Activated CD4-positive, alpha-beta memory T cell treated with anti-CD3 and anti-CD28 coated beads, Interleukin-2, amount 10 ng/mL, durations not matched to agents 7 days and 5 days (primary cell): ENCODE data around the gene NTN1. TPM values are rescaled to one million over a fixed set of nuclear protein-coding genes. Genes with fewer than 3 reads are reported as not detected.

ENCODE experiments used
- CTCF ChIA-PET: fragments of 350-600 bp; sonication (Branson Sonifier 250); formaldehyde crosslinking; loops from one replicate; lab custom pipeline; 2021; ENCODE audit warnings: antibody characterized with exemption, inconsistent platforms; lab: Charles Lee
- POLR2A ChIA-PET: fragments of 350-600 bp; sonication (Branson Sonifier 250); formaldehyde crosslinking; loops from one replicate; lab custom pipeline; 2021; ENCODE audit warnings: antibody characterized with exemption; lab: Charles Lee
- DNase-seq: peaks from one replicate; pipeline ENCODE4 v3.0.0-alpha.2; 2020
- H3K27ac Mint-ChIP-seq: one replicate; pipeline ENCODE4 v1.8.0; 2021; ENCODE audit warnings: mild to moderate bottlenecking, mixed read lengths
- H3K27me3 Mint-ChIP-seq: one replicate; pipeline ENCODE4 v1.8.0; 2021; ENCODE audit warnings: mixed read lengths
- H3K36me3 Mint-ChIP-seq: one replicate; pipeline ENCODE4 v1.8.0; 2021; ENCODE audit warnings: low read depth, mixed read lengths
- H3K4me1 Mint-ChIP-seq: one replicate; pipeline ENCODE4 v1.8.0; 2021; ENCODE audit warnings: mixed read lengths
- H3K4me3 Mint-ChIP-seq: one replicate; pipeline ENCODE4 v1.8.0; 2021; ENCODE audit warnings: mild to moderate bottlenecking, mixed read lengths
- H3K9me3 Mint-ChIP-seq: one replicate; pipeline ENCODE4 v1.8.0; 2021; ENCODE audit warnings: mixed read lengths
- total RNA-seq, 2 experiments: library from RNA; stranded (reverse); gene quantifications; one replicate each; pipeline ENCODE4 v1.2.3, GENCODE V29; 2021

The NTN1 gene
- total RNA-seq, 2 experiments from 2014 or later = not detected

DNA sequence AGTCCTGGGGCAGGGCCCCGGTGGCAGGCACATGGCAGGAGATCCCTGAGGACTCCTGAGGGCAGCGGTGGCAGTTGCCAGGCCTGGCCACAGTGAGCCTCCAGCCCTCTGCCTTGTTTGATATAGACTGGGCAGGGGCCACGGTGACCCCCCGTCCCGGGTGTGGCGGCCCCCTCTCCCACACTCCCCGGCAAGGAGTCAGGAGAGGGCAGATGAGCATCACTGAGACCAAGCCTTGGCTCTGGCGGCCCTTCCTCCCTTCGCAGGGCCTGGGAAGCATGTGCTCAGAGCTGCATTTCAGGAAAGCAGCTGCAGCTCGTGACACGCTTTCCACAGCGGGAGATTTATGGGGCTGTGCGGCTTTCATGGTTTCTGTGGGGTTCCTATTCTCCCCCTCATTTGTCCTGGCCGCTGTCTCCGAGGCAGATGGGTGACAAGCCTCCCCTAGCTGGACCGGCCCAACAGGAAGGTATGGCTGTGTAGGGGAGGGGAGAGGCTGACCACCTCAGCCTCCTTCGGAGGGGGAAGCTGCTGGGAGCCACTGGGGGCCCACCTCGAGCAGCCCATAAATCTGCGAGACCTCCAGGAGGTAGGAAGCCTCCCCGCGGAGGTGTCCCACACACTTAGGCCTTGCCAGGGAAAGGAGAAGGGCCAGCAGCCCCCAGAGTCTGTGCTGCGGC lies 211.4 kb downstream of the NTN1 start:
- peaks cover 2% of the 10 kb centered on the region for H3K9me3 Mint-ChIP-seq
- no peak overlapping the region for H3K27ac Mint-ChIP-seq
- POLR2A ChIA-PET = no interaction called here
- H3K4me3 Mint-ChIP-seq = no peak overlapping the region
- H3K27me3 Mint-ChIP-seq = no peaks in the 10 kb centered on the region
- no peak for DNase-seq
- no peaks in the 10 kb centered on the region for H3K4me1 Mint-ChIP-seq
- CTCF ChIA-PET = no interaction called here
- no peaks in the 10 kb centered on the region for H3K36me3 Mint-ChIP-seq

DNA sequence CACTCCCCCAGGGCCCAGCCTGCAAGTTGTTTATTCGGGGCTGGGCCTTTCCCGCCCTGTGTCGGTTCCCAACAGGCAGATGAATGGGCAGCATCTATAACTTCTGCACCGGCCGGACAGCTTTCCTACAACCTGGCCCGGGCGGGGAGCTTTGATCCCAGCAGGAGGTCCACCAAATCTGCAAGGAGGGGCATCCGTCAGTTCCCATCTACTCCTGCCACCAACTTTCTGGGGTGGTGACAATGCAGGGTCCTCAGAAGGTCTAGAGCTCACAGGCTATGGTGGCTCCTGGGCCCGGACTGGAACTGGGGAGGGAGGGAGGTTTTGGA lies 211.9 kb downstream of the NTN1 start:
- no peak overlapping the region for H3K4me3 Mint-ChIP-seq
- ChIA-PET POLR2A (no interaction called here), CTCF (no interaction called here)
- DNase-seq = no peak
- H3K36me3 Mint-ChIP-seq = no peaks in the 10 kb centered on the region
- H3K27me3 Mint-ChIP-seq = no peaks in the 10 kb centered on the region
- H3K9me3 Mint-ChIP-seq = peaks cover 2% of the 10 kb centered on the region
- H3K27ac Mint-ChIP-seq = no peak overlapping the region
- no peaks in the 10 kb centered on the region for H3K4me1 Mint-ChIP-seq

DNA sequence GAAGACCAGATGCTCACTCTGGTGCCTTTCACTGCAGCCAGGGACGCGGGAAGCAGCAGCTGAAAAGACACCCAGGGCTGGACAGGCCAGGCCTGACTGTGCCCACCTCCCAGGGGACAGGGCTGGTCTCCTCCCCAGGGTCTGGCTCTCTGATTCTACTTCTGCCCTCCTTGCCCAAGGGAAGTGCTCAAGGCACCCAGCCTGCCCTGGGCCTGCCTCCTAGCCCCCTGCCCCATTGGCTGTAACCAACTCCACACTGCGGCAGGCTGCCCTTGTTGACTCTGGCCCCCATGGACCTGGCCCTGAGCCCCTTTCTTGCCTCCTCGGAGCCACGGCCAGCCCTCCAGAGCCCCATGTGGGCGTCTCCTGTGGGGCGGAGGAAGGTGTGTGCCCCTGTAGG lies 212.5 kb downstream of the NTN1 start:
- peaks cover 2% of the 10 kb centered on the region for H3K27me3 Mint-ChIP-seq
- no peaks in the 10 kb centered on the region for H3K36me3 Mint-ChIP-seq
- H3K4me1 Mint-ChIP-seq = peaks cover 1% of the 10 kb centered on the region
- CTCF ChIA-PET = no interaction called here
- POLR2A ChIA-PET = no interaction called here
- no peak overlapping the region for H3K27ac Mint-ChIP-seq
- H3K9me3 Mint-ChIP-seq = peaks cover 2% of the 10 kb centered on the region
- no peak for DNase-seq
- no peak overlapping the region for H3K4me3 Mint-ChIP-seq

DNA sequence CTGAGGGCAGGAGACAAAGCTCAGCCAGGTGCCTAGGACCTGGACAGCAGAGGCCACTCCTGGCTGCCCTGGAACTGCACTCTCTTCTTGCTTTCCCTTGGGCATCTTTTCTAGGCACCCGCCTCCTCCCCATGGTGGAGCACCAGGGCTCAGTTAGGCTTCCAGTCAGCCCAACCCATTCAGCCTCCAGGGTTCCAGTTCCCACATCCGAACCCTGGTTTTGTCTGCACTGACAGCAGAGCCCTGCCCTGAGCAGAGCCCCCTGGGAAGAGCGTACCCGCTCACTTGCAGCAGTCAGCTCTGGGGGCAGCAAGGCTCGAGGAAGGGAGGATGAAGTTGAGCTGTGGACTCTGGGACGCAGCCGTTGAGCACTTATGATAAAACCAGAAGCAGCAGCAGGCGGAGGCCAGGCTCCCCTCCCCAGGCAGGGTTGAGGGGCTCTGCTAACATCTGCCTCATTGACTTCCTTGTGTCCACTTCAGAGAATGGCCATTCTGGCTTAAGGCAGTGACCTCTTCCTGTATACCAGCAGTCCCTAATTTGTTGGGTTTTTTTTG lies 213.2 kb downstream of the NTN1 start:
- Mint-ChIP-seq H3K4me1 (peaks cover 7% of the 10 kb centered on the region), H3K27me3 (peaks cover 3% of the 10 kb centered on the region), H3K9me3 (peaks cover 2% of the 10 kb centered on the region), H3K27ac (no peak overlapping the region), H3K4me3 (no peak overlapping the region), H3K36me3 (no peaks in the 10 kb centered on the region)
- ChIA-PET CTCF (interaction anchor here (0.7 kb wide), 1 partner anchor 16 kb away, joined by 4 read pairs; no protein-coding TSS in a partner anchor), POLR2A (no interaction called here)
- no peak for DNase-seq

DNA sequence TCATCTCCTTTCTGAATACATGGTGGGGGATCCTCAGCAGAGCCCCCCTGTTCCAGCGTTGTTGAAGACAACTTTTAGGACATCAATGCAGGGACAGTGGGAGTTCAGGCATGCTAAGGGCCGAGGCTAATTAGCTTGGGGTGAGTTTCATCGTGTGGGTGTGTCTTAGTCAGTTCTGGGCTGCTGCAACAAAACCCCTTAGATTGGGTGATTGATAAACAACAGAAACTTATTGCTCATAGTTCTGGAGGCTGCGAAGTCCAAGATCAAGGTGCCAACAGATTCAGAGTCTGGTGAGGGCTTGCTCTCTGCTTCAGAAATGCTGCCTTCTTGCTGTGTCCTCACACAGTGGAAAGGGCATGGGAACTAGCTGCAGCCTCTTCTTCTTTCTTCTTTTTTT lies 214.0 kb downstream of the NTN1 start:
- no peak overlapping the region for H3K4me3 Mint-ChIP-seq
- DNase-seq = no peak
- peaks cover 11% of the 10 kb centered on the region for H3K4me1 Mint-ChIP-seq
- H3K27me3 Mint-ChIP-seq = peaks cover 3% of the 10 kb centered on the region
- no peaks in the 10 kb centered on the region for H3K36me3 Mint-ChIP-seq
- no peak overlapping the region for H3K27ac Mint-ChIP-seq
- CTCF ChIA-PET = interaction anchor here (0.7 kb wide), 1 partner anchor 17 kb away, joined by 4 read pairs; no protein-coding TSS in a partner anchor
- peaks cover 2% of the 10 kb centered on the region for H3K9me3 Mint-ChIP-seq
- POLR2A ChIA-PET = no interaction called here

DNA sequence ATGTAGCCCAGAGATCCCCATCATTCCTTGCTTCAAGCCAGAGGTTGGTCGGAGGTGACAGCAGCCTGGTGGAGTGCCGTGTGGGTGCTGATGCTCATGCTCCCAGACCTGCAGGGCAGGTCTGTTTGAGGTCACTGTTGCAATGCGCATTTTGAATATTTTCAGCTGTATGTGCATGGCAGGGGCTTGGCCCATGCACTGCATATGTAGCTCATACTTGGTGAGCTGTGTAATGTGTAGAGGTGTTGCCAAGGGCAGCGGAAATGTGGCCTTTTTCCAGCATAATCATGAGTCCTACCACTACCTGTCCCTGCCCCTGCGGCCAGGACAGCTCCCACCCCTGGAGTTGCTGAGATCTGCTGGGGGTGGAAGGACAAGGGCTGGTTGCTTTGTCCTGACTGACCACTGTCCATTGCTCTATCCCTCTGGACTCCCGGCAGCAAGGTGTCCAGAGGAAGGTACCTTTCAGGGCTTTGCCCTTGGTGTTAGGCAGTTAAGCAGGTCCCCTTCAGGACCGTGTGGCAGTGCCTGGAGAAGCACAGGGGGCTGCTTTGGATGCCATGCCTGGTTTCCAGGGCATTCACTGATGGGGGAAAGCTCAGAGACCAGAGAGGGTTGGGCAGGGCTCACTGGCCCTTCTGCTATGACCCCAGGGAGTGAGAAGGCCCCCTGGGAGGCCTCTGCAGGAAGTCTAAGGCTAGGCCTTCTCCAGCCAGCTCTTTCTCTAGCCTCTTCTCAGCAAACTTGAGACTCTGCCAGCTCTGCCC lies 215.2 kb downstream of the NTN1 start:
- CTCF ChIA-PET = no interaction called here
- POLR2A ChIA-PET = no interaction called here

DNA sequence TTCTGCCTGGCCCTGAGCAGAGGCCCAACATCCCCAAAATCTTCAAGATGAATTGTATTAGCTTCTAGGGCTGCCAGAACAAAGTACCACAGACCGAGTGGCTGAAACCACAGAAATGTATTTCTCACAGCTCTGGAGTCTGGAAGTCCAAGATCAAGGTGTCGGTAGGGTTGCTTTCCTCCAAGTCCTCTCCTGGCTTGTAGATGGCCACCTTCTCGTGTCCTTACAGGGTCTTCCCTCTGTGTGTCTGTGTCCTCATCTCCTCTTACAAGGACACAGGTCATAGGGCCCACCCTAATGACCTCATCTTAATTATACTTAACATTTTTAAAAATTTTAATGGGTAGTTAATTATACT lies 215.7 kb downstream of the NTN1 start:
- no peak overlapping the region for H3K4me3 Mint-ChIP-seq
- no peak for DNase-seq
- no peaks in the 10 kb centered on the region for H3K36me3 Mint-ChIP-seq
- H3K27me3 Mint-ChIP-seq = peaks cover 3% of the 10 kb centered on the region
- H3K9me3 Mint-ChIP-seq = peaks cover 2% of the 10 kb centered on the region
- no peak overlapping the region for H3K27ac Mint-ChIP-seq
- POLR2A ChIA-PET = no interaction called here
- H3K4me1 Mint-ChIP-seq = peaks cover 12% of the 10 kb centered on the region
- CTCF ChIA-PET = no interaction called here

More for the DNA sequence above, 215.2 kb downstream of the NTN1 start:
- Mint-ChIP-seq H3K27me3 (peaks cover 3% of the 10 kb centered on the region), H3K36me3 (no peaks in the 10 kb centered on the region), H3K9me3 (peaks cover 2% of the 10 kb centered on the region), H3K27ac (no peak overlapping the region), H3K4me1 (peaks cover 12% of the 10 kb centered on the region), H3K4me3 (no peak overlapping the region)
- no peak for DNase-seq

DNA sequence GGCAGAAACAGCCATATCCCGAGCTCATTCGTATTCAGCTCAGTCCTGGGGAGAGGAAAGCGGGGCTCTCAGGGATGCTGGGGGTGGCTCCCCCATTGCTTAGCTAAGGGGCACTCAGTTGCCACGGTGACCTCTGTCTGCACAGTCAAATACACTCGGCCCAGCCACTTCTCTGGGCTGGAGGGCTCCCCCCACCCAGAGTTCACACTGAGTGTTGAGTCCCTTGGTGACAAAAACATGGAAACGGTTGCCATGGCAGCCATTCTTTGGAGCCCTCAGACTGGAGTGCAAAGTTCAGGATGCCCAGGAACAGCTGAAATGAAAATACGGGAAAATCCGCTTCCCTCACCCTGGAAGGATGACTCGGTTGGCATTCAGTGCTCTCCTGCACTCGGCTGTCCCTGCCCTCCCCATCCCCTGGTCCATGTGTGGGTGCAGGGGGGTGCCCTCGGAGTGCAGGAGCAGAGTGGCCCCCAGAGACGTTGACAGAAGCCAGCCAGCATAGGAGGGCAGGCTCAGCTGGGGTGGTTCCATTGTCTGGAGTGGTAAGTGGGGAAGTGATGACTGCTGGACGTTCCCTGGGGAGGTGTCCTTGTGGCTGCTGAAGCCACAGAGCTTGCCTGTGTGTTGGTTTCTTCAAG lies 216.5 kb downstream of the NTN1 start:
- no peak for DNase-seq
- peaks cover 3% of the 10 kb centered on the region for H3K27me3 Mint-ChIP-seq
- H3K4me1 Mint-ChIP-seq = peaks cover 12% of the 10 kb centered on the region
- POLR2A ChIA-PET = no interaction called here
- H3K36me3 Mint-ChIP-seq = no peaks in the 10 kb centered on the region
- H3K27ac Mint-ChIP-seq = no peak overlapping the region
- peaks cover 2% of the 10 kb centered on the region for H3K9me3 Mint-ChIP-seq
- H3K4me3 Mint-ChIP-seq = no peak overlapping the region
- CTCF ChIA-PET = no interaction called here

DNA sequence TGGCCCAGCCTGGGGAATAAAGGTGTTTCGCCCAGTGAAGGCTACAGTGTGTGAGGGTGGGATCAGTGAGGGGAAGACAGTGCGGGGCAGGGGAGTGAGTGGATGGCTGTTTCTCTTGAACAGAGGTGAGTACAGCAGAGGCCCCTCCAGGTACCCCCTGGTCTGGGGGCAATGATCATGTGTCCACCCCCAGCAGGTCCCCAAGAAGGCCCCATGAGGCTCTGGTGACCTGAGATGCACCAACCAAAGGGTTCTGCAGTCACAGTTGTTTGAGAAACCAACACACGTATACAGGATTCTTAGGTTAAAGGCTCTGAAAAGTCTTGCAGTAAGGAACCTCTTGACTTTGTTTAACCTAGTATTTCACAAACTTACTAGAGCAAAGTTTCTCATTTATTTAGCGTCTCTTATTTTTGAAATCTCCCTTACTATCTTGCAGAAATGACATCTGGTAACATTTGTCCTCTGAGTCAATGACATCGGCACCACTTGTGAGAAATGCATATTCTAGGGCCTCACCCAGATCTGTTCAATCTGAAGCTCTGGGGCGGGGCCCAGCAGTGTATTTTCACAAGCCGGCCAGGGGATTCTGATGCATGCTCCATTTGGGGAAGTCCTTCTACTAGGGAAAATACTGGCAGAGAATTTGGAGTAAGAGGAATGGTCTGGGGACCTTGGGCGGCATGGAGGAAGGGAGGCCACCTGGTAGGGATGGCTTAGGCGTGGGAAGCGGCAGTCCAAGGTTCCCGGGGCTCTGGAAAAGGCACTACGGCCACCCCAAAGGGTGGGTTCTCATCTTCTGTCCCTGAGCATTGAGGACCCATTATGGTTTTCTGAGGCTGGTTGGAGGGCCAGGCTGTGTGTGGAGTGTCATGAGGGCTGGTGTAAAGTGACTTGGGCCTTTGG lies 217.3 kb downstream of the NTN1 start:
- peaks cover 3% of the 10 kb centered on the region for H3K27me3 Mint-ChIP-seq
- no peak for DNase-seq
- CTCF ChIA-PET = interaction anchor here (0.6 kb wide), 1 partner anchor 14 kb away, joined by 3 read pairs; no protein-coding TSS in a partner anchor
- peaks cover 2% of the 10 kb centered on the region for H3K9me3 Mint-ChIP-seq
- peaks cover 12% of the 10 kb centered on the region for H3K4me1 Mint-ChIP-seq
- no peak overlapping the region for H3K27ac Mint-ChIP-seq
- peak overlapping the region; percentile 15 for H3K4me3 Mint-ChIP-seq
- H3K36me3 Mint-ChIP-seq = no peaks in the 10 kb centered on the region
- POLR2A ChIA-PET = no interaction called here

DNA sequence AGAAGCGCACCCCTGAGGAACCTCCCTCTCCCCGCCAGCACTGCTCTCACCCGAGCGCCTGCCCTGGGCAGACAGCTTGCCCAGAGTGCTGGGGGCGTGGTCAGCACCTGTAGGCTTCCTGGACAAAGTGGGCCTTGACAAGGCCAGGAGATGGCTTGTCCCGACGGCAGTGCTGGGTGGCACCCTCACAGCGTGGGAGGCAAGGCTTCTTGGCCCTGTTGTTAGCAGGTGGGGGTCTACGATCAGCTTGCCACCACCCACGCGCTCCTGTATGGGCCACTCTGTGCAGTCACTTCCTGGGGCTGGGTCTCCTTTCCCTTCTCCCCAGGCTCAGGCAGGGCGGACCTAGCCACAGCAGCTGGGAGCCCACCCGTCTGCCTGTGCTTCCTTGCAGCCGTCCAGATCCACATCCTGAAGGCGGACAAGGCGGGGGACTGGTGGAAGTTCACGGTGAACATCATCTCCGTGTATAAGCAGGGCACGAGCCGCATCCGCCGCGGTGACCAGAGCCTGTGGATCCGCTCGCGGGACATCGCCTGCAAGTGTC lies 218.0 kb downstream of the NTN1 start:
- no peaks in the 10 kb centered on the region for H3K36me3 Mint-ChIP-seq
- H3K27ac Mint-ChIP-seq = no peak overlapping the region
- ChIA-PET CTCF (interaction anchor here (0.6 kb wide), 1 partner anchor 13 kb away, joined by 3 read pairs; no protein-coding TSS in a partner anchor), POLR2A (no interaction called here)
- peaks cover 3% of the 10 kb centered on the region for H3K27me3 Mint-ChIP-seq
- H3K4me1 Mint-ChIP-seq = peaks cover 12% of the 10 kb centered on the region
- H3K9me3 Mint-ChIP-seq = peaks cover 2% of the 10 kb centered on the region
- DNase-seq = no peak
- peak overlapping the region; percentile 66 for H3K4me3 Mint-ChIP-seq

DNA sequence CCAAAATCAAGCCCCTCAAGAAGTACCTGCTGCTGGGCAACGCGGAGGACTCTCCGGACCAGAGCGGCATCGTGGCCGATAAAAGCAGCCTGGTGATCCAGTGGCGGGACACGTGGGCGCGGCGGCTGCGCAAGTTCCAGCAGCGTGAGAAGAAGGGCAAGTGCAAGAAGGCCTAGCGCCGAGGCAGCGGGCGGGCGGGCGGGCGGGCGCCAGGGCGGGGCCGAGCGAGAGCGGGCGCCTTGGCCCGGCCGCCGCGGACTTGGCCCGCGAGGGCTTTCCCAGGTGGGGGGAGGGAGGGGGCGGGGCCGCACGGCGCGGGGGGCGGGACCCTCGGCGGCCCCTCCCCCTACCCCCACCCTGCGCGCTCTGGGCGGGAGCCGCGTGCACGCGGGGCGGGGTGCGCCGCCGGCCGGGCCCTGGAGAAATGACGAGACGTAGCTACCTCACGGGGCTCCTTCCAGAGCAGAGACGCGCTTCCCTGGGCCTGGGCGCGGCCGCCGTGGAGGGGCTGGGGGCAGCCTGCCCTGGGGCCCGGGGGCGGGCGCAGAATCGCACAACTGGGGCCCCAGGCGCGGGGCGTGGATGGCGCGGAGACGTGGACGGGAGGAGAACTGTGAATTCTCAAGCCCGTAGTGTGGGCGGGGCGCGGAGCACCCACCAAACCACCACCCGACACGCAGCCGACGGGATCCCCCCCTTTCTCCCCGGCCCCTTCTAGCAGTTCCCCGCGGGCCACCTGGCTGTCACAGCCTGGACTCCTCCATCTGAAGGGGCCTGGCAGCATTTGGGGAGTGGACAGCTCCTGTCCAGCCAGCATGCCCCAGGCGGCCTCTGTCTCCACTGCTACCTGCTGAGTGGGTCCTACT lies 218.7 kb downstream of the NTN1 start:
- CTCF ChIA-PET = interaction anchor here (0.6 kb wide), 1 partner anchor 12 kb away, joined by 3 read pairs; no protein-coding TSS in a partner anchor
- DNase-seq = peak; percentile 67
- peak overlapping the region; percentile 66 for H3K4me3 Mint-ChIP-seq
- H3K27ac Mint-ChIP-seq = no peak overlapping the region
- H3K4me1 Mint-ChIP-seq = peaks cover 12% of the 10 kb centered on the region
- H3K27me3 Mint-ChIP-seq = peaks cover 3% of the 10 kb centered on the region
- no peaks in the 10 kb centered on the region for H3K36me3 Mint-ChIP-seq
- POLR2A ChIA-PET = no interaction called here
- peaks cover 2% of the 10 kb centered on the region for H3K9me3 Mint-ChIP-seq
